ENCODE measurements around the gene BLOC1S2.

GRCh38 chr10:100297242-100297641 is 10.8 kb upstream of the BLOC1S2 start:
- TF ChIP-seq, protein P1, sequence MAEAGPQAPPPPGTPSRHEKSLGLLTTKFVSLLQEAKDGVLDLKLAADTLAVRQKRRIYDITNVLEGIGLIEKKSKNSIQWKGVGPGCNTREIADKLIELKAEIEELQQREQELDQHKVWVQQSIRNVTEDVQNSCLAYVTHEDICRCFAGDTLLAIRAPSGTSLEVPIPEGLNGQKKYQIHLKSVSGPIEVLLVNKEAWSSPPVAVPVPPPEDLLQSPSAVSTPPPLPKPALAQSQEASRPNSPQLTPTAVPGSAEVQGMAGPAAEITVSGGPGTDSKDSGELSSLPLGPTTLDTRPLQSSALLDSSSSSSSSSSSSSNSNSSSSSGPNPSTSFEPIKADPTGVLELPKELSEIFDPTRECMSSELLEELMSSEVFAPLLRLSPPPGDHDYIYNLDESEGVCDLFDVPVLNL (CRISPR knock-in tag; IDR thresholded peaks at IDR 0.05; ENCODE audit: borderline replicate concordance, low read depth), result no peak
- TF ChIP-seq, protein P2, sequence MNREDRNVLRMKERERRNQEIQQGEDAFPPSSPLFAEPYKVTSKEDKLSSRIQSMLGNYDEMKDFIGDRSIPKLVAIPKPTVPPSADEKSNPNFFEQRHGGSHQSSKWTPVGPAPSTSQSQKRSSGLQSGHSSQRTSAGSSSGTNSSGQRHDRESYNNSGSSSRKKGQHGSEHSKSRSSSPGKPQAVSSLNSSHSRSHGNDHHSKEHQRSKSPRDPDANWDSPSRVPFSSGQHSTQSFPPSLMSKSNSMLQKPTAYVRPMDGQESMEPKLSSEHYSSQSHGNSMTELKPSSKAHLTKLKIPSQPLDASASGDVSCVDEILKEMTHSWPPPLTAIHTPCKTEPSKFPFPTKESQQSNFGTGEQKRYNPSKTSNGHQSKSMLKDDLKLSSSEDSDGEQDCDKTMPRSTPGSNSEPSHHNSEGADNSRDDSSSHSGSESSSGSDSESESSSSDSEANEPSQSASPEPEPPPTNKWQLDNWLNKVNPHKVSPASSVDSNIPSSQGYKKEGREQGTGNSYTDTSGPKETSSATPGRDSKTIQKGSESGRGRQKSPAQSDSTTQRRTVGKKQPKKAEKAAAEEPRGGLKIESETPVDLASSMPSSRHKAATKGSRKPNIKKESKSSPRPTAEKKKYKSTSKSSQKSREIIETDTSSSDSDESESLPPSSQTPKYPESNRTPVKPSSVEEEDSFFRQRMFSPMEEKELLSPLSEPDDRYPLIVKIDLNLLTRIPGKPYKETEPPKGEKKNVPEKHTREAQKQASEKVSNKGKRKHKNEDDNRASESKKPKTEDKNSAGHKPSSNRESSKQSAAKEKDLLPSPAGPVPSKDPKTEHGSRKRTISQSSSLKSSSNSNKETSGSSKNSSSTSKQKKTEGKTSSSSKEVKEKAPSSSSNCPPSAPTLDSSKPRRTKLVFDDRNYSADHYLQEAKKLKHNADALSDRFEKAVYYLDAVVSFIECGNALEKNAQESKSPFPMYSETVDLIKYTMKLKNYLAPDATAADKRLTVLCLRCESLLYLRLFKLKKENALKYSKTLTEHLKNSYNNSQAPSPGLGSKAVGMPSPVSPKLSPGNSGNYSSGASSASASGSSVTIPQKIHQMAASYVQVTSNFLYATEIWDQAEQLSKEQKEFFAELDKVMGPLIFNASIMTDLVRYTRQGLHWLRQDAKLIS (CRISPR knock-in tag; IDR thresholded peaks at IDR 0.05; ENCODE audit: borderline replicate concordance), result no peak
- TF ChIP-seq MAX (CRISPR knock-in tag; IDR thresholded peaks at IDR 0.05), result no peak
- TF ChIP-seq, protein P3, sequence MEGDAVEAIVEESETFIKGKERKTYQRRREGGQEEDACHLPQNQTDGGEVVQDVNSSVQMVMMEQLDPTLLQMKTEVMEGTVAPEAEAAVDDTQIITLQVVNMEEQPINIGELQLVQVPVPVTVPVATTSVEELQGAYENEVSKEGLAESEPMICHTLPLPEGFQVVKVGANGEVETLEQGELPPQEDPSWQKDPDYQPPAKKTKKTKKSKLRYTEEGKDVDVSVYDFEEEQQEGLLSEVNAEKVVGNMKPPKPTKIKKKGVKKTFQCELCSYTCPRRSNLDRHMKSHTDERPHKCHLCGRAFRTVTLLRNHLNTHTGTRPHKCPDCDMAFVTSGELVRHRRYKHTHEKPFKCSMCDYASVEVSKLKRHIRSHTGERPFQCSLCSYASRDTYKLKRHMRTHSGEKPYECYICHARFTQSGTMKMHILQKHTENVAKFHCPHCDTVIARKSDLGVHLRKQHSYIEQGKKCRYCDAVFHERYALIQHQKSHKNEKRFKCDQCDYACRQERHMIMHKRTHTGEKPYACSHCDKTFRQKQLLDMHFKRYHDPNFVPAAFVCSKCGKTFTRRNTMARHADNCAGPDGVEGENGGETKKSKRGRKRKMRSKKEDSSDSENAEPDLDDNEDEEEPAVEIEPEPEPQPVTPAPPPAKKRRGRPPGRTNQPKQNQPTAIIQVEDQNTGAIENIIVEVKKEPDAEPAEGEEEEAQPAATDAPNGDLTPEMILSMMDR (IDR thresholded peaks at IDR 0.05), result no peak
- TF ChIP-seq NR2C2 (CRISPR knock-in tag; IDR thresholded peaks at IDR 0.05), result no peak
- no peak for TF ChIP-seq ETV6 (CRISPR knock-in tag; IDR thresholded peaks at IDR 0.05)
